GM12892 (cell line): ENCODE measurements around the gene CDKAL1.

Experiments
- POLR2A ChIP-seq: IDR thresholded peaks from 2 replicates; pipeline ENCODE4 v1.6.1; 2011; ENCODE audit warnings: low read depth, low read length, control low read depth
- POLR2AphosphoS5 ChIP-seq: IDR thresholded peaks from 2 replicates; pipeline ENCODE4 v1.6.1; 2011; ENCODE audit warnings: low read depth, low read length, control low read depth

GRCh38 chr6:20800229-20800628 is 266.0 kb downstream of the CDKAL1 start:
- TF ChIP-seq POLR2A (no peak), POLR2AphosphoS5 (no peak)
